H1 (cell line): ENCODE results near the gene FAM120A. TPM values are rescaled to one million over a fixed set of nuclear protein-coding genes. Genes with fewer than 3 reads are reported as not detected.

Source experiments
- ATF3 ChIP-seq: IDR thresholded peaks from 2 replicates; pipeline ENCODE4 v1.6.1; 2011; ENCODE audit warnings: low read depth, mild to moderate bottlenecking, low read length; ENCODE audit not compliant: insufficient read depth
- BACH1 ChIP-seq: IDR thresholded peaks from 2 replicates; pipeline ENCODE4 v1.6.1; 2012; ENCODE audit warnings: low read length, improper control_type of control experiment
- CREB1 ChIP-seq: IDR thresholded peaks from 2 replicates; pipeline ENCODE4 v1.6.1; 2012; ENCODE audit warnings: inconsistent platforms
- E2F6 ChIP-seq: IDR thresholded peaks from 2 replicates; pipeline ENCODE4 v1.6.1; 2012; ENCODE audit warnings: inconsistent platforms
- HDAC2 ChIP-seq, 2 experiments: fragments of 300-600 bp in 1 of 2; sonication (generic) in 1 of 2; IDR thresholded peaks; 2 replicates each; pipeline ENCODE4 v1.6.1; 2011 to 2012; ENCODE audit warnings: low read depth in 2 of 2, low read length in 2 of 2, mild to moderate bottlenecking in 2 of 2, moderate library complexity in 2 of 2, borderline replicate concordance in 1 of 2, inconsistent platforms in 1 of 2
- KDM5A ChIP-seq: fragments of 200-600 bp; IDR thresholded peaks from 2 replicates; pipeline ENCODE4 v1.7.1; 2012; ENCODE audit warnings: mild to moderate bottlenecking, low read length, inconsistent platforms, mixed read lengths
- POLR2A ChIP-seq, 2 experiments: IDR thresholded peaks; 1 replicate in 1 of 2; 2 replicates in 1 of 2; pipeline ENCODE4 v1.6.1; 2011; ENCODE audit warnings: low read depth in 2 of 2, low read length in 2 of 2, mild to moderate bottlenecking in 2 of 2; ENCODE audit errors: control extremely low read depth in 1 of 2
- SIN3A ChIP-seq, 2 experiments: IDR thresholded peaks in 1 of 2; conservative IDR thresholded peaks in 1 of 2; 2 replicates each; pipeline ENCODE4 v1.6.1; 2011 to 2012; ENCODE audit warnings: low read length in 2 of 2, improper control_type of control experiment in 1 of 2, low read depth in 1 of 2, mild to moderate bottlenecking in 1 of 2
- SRF ChIP-seq: IDR thresholded peaks from 2 replicates; pipeline ENCODE4 v1.6.1; 2011; ENCODE audit warnings: mild to moderate bottlenecking, low read depth, low read length, moderate library complexity
- polyA plus RNA-seq, 7 experiments: library from polyadenylated mRNA; depleted of rRNA in 3 of 7; stranded (reverse) in 5 of 7; unstranded in 2 of 7; fragments of >200 nt in 5 of 7; fragments of 200-250 nt in 2 of 7; gene quantifications; 1 replicate in 5 of 7; 2 replicates in 1 of 7; 4 replicates in 1 of 7; pipeline versions ENCODE4 v1.2.1 to v1.2.3, GENCODE V29; 2011 to 2013; ENCODE audit warnings: missing spikeins in 2 of 7, mixed read lengths in 2 of 7
- total RNA-seq: library from RNA; stranded (reverse); fragmentation: NEBNext Ultra II Directional; extraction: Animal tissue kit (Norgen Biotek cat#: 25700); gene quantifications from 2 replicates; pipeline ENCODE4 v1.2.1, GENCODE V29; 2021
- TF ChIP-seq, protein P1 (sequence below): fragments of 300-600 bp; sonication (generic); IDR thresholded peaks from 2 replicates; pipeline ENCODE4 v1.7.1; 2012; ENCODE audit warnings: low read length, moderate library complexity, mild to moderate bottlenecking, inconsistent platforms; ENCODE audit not compliant: insufficient replicate concordance
- TF ChIP-seq, protein P2 (sequence below): IDR thresholded peaks from 2 replicates; pipeline ENCODE4 v1.6.1; 2012; ENCODE audit warnings: inconsistent platforms

The FAM120A gene
- total and polyA plus RNA-seq, 2 of the 8 experiments (the other 6 are each of a cell fraction or from before 2014, with no cell fraction given) = 24.9 to 54.7 TPM

DNA sequence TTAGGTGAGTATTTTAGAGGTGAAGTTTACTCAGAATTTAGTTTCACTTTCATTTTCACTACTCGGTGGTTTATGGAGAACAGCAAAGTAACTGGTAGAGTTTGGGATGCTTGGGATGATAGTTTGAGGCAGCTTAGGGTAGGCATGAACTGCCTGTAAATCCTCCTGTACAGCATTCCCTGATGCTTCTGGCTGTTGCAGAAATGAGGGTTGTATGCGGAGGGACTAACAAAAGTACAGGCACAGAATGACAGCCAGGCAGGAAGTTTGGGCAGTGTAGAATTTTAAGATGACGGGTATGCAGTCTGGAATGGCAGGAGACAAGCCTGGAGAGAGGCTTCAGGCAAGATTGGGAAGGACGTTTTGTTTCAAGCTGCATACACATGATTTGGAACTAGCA is 49.9 kb downstream of the FAM120A start (continued):
- TF ChIP-seq, protein P1, sequence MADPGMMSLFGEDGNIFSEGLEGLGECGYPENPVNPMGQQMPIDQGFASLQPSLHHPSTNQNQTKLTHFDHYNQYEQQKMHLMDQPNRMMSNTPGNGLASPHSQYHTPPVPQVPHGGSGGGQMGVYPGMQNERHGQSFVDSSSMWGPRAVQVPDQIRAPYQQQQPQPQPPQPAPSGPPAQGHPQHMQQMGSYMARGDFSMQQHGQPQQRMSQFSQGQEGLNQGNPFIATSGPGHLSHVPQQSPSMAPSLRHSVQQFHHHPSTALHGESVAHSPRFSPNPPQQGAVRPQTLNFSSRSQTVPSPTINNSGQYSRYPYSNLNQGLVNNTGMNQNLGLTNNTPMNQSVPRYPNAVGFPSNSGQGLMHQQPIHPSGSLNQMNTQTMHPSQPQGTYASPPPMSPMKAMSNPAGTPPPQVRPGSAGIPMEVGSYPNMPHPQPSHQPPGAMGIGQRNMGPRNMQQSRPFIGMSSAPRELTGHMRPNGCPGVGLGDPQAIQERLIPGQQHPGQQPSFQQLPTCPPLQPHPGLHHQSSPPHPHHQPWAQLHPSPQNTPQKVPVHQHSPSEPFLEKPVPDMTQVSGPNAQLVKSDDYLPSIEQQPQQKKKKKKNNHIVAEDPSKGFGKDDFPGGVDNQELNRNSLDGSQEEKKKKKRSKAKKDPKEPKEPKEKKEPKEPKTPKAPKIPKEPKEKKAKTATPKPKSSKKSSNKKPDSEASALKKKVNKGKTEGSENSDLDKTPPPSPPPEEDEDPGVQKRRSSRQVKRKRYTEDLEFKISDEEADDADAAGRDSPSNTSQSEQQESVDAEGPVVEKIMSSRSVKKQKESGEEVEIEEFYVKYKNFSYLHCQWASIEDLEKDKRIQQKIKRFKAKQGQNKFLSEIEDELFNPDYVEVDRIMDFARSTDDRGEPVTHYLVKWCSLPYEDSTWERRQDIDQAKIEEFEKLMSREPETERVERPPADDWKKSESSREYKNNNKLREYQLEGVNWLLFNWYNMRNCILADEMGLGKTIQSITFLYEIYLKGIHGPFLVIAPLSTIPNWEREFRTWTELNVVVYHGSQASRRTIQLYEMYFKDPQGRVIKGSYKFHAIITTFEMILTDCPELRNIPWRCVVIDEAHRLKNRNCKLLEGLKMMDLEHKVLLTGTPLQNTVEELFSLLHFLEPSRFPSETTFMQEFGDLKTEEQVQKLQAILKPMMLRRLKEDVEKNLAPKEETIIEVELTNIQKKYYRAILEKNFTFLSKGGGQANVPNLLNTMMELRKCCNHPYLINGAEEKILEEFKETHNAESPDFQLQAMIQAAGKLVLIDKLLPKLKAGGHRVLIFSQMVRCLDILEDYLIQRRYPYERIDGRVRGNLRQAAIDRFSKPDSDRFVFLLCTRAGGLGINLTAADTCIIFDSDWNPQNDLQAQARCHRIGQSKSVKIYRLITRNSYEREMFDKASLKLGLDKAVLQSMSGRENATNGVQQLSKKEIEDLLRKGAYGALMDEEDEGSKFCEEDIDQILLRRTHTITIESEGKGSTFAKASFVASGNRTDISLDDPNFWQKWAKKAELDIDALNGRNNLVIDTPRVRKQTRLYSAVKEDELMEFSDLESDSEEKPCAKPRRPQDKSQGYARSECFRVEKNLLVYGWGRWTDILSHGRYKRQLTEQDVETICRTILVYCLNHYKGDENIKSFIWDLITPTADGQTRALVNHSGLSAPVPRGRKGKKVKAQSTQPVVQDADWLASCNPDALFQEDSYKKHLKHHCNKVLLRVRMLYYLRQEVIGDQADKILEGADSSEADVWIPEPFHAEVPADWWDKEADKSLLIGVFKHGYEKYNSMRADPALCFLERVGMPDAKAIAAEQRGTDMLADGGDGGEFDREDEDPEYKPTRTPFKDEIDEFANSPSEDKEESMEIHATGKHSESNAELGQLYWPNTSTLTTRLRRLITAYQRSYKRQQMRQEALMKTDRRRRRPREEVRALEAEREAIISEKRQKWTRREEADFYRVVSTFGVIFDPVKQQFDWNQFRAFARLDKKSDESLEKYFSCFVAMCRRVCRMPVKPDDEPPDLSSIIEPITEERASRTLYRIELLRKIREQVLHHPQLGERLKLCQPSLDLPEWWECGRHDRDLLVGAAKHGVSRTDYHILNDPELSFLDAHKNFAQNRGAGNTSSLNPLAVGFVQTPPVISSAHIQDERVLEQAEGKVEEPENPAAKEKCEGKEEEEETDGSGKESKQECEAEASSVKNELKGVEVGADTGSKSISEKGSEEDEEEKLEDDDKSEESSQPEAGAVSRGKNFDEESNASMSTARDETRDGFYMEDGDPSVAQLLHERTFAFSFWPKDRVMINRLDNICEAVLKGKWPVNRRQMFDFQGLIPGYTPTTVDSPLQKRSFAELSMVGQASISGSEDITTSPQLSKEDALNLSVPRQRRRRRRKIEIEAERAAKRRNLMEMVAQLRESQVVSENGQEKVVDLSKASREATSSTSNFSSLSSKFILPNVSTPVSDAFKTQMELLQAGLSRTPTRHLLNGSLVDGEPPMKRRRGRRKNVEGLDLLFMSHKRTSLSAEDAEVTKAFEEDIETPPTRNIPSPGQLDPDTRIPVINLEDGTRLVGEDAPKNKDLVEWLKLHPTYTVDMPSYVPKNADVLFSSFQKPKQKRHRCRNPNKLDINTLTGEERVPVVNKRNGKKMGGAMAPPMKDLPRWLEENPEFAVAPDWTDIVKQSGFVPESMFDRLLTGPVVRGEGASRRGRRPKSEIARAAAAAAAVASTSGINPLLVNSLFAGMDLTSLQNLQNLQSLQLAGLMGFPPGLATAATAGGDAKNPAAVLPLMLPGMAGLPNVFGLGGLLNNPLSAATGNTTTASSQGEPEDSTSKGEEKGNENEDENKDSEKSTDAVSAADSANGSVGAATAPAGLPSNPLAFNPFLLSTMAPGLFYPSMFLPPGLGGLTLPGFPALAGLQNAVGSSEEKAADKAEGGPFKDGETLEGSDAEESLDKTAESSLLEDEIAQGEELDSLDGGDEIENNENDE = no peak
- TF ChIP-seq E2F6 (no peak), HDAC2 (IDR thresholded peaks at IDR 0.05; ENCODE audit: borderline replicate concordance in 1 of 2, low read depth in 2 of 2, low read length in 2 of 2) (no peak), ATF3 (no peak), CREB1 (no peak), SRF (no peak), KDM5A (no peak), POLR2A (IDR thresholded peaks at IDR 0.05; ENCODE audit: control extremely low read depth in 1 of 2, low read depth in 2 of 2, low read length in 2 of 2) (no peak), BACH1 (no peak), SIN3A (conservative IDR thresholded peaks at IDR 0.05 in 1 of 2, IDR thresholded peaks at IDR 0.05 in 1 of 2; ENCODE audit: low read depth in 1 of 2, low read length in 2 of 2) (no peak)
- TF ChIP-seq, protein P2, sequence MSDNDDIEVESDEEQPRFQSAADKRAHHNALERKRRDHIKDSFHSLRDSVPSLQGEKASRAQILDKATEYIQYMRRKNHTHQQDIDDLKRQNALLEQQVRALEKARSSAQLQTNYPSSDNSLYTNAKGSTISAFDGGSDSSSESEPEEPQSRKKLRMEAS = no peak
